BLaER1 treated with 17β-estradiol and CSF1 and Interleukin-3, amounts not matched to agents 10 nM and 100 nM (cell line): ENCODE results near the gene PLG.
A peak's percentile ranks its signal among the peaks of the same experiment; 100 is the strongest.
"Not testable (repeated sequence)": the region's sequence is repeated elsewhere in the genome, so short reads cannot be mapped to it uniquely, and the experiment has no call there.

Experiments
- H3K27ac ChIP-seq, 11 experiments: shearing (Covaris generic); formaldehyde crosslinking; 2 replicates each; pipeline ENCODE4 v1.8.1; 2022
- H3K27me3 ChIP-seq, 11 experiments: shearing (Covaris generic); formaldehyde crosslinking; 2 replicates each; pipeline ENCODE4 v1.8.1; 2022
- H3K36me3 ChIP-seq, 11 experiments: shearing (Covaris generic); formaldehyde crosslinking; 2 replicates each; pipeline ENCODE4 v1.8.1; 2022
- H3K4me1 ChIP-seq, 10 experiments: shearing (Covaris generic); formaldehyde crosslinking; 2 replicates each; pipeline ENCODE4 v1.8.1; 2022
- H3K4me2 ChIP-seq, 11 experiments: shearing (Covaris generic); formaldehyde crosslinking; 2 replicates each; pipeline ENCODE4 v1.8.1; 2022
- H3K4me3 ChIP-seq, 10 experiments: shearing (Covaris generic); formaldehyde crosslinking; 2 replicates each; pipeline ENCODE4 v1.8.1; 2022
- H3K9ac ChIP-seq, 11 experiments: shearing (Covaris generic); formaldehyde crosslinking; 2 replicates each; pipeline ENCODE4 v1.8.1; 2022
- H3K9me3 ChIP-seq, 11 experiments: shearing (Covaris generic); formaldehyde crosslinking; replicated peaks in 1 of 11; 2 replicates each; pipeline ENCODE4 v1.8.1; 2022
- H4K20me1 ChIP-seq, 11 experiments: shearing (Covaris generic); formaldehyde crosslinking; 2 replicates each; pipeline ENCODE4 v1.8.1; 2022
- Cebpa-rat ChIP-seq, 11 experiments: shearing (Covaris generic); IDR thresholded peaks; 2 replicates each; pipeline ENCODE4 v1.8.1; 2022

The PLG gene

DNA sequence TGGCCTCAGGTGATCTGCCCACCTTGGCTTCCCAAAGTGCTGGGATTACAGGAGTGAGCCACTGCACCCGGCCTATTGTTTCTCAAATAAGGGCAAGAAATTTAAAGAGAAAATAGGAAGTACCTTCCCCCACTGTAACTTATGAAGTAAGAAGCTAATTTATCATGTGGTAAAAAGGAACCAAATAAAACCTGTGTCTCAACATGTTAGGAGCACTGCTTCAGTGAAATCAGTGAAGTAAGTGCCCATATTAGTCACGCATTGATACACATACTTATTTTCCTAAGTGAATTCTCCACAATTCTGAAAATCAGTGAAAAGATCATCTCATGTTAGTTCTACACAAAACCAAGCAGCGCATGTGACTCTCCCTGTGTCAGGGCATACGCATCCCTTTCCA lies 23.8 kb upstream of the PLG start:
- peaks cover 0 to 9% (median 6%) of the 10 kb centered on the region in 11 experiments; a peak in 15 of 22 replicates for H3K9me3 ChIP-seq
- no peak overlapping the region for H3K9ac ChIP-seq
- no peak overlapping the region for H3K4me3 ChIP-seq
- H3K27ac ChIP-seq, result no peak overlapping the region
- no peaks in the 10 kb centered on the region for H4K20me1 ChIP-seq
- H3K27me3 ChIP-seq, result no peaks in the 10 kb centered on the region
- TF ChIP-seq Cebpa-rat (IDR thresholded peaks at IDR 0.05), result no peak
- no peaks in the 10 kb centered on the region for H3K36me3 ChIP-seq
- H3K4me2 ChIP-seq, result 0 out of 22 replicates have a peak overlapping the region, but pooled peaks of 1 of the 11 experiments have one; percentile 32
- H3K4me1 ChIP-seq, result peaks cover 0 to 11% (median 0%) of the 10 kb centered on the region in 10 experiments; a peak in 1 of 20 replicates

DNA sequence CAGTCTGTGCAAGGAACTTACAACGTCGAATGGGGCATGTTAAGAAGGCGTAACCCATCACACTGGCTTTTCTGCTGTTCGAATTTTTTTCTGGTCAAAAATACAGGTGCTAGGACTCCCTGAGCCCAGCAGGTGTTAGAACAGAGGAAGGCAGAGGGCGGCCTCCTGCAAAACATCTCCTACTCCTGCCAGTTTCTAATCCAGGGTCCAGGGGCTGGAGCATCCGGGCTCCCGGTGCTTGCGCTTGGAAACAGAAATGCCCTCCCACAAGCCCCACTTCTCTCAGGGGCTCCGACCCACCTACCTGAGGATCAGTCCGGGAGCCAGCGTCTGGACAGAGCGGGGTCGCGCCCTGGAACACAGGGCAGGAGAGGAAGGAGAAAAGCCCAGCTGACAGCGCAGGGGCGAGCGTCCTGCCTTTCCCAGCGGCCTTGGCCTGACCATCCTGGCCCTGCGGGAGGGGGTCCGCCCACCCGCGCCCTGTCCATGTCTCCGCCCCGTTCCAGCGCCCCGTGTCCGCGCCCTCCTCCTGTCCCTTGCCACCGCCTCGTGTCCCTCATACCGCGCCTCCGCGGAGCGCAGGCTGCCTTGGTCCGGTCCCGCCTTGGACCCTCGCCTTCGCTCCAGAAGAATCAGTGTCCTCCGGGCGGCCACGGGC lies 23.2 kb upstream of the PLG start:
- no peak overlapping the region for H3K27ac ChIP-seq
- H3K4me2 ChIP-seq, result no peak overlapping the region
- no peak overlapping the region for H3K9ac ChIP-seq
- no peaks in the 10 kb centered on the region for H3K27me3 ChIP-seq
- no peaks in the 10 kb centered on the region for H4K20me1 ChIP-seq
- no peak overlapping the region for H3K4me3 ChIP-seq
- no peaks in the 10 kb centered on the region for H3K36me3 ChIP-seq
- H3K4me1 ChIP-seq, result peaks cover 0 to 11% (median 0%) of the 10 kb centered on the region in 10 experiments; a peak in 1 of 20 replicates
- no peak for TF ChIP-seq Cebpa-rat (IDR thresholded peaks at IDR 0.05)
- H3K9me3 ChIP-seq, result peaks cover 0 to 8% (median 6%) of the 10 kb centered on the region in 11 experiments; a peak in 10 of 22 replicates

DNA sequence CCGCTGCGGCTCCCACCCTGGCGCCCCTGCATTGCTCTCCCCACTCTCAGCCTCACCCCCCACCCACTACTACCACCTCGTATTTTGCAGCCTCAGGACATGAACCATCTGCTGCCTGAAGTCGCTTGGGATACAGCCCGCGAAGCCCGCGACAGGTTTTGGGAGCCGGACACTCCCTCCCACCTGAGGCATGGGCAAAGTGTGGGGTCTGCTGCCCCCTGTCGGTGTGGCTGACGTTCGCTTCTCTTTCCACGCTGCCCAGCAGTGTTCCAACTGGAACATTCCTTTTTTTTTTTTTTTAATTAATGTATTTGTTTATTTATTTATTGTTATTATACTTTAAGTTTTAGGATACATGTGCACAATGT lies 22.7 kb upstream of the PLG start:
- no peak overlapping the region for H3K27ac ChIP-seq
- H3K4me3 ChIP-seq, result no peak overlapping the region
- no peak overlapping the region for H3K9ac ChIP-seq
- H3K4me1 ChIP-seq, result peaks cover 0 to 11% (median 0%) of the 10 kb centered on the region in 10 experiments; a peak in 1 of 20 replicates
- H3K9me3 ChIP-seq, result peaks cover 0 to 8% (median 6%) of the 10 kb centered on the region in 11 experiments; a peak in 10 of 22 replicates
- H3K36me3 ChIP-seq, result no peaks in the 10 kb centered on the region
- no peaks in the 10 kb centered on the region for H3K27me3 ChIP-seq
- H3K4me2 ChIP-seq, result no peak overlapping the region
- no peak for TF ChIP-seq Cebpa-rat (IDR thresholded peaks at IDR 0.05)
- no peaks in the 10 kb centered on the region for H4K20me1 ChIP-seq

DNA sequence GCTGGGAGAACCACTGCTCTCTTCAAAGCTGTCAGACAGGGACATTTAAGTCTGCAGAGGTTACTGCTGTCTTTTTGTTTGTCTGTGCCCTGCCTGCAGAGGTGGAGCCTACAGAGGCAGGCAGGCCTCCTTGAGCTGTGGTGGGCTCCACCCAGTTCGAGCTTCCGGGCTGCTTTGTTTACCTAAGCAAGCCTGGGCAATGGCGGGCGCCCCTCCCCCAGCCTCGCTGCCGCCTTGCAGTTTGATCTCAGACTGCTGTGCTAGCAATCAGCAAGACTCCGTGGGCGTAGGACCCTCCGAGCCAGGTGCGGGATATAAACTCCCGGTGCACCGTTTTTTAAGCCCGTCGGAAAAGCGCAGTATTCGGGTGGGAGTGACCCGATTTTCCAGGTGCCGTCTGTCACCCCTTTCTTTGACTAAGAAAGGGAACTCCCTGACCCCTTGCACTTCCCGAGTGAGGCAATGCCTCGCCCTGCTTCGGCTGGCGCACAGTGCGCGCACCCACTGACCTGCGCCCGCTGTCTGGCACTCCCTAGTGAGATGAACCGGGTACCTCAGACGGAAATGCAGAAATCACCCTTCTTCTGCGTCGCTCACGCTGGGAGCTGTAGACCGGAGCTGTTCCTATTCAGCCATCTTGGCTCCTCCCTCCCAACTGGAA lies 16.8 kb upstream of the PLG start:
- not testable (repeated sequence) for H3K9ac ChIP-seq, H3K27me3 ChIP-seq, H4K20me1 ChIP-seq, H3K36me3 ChIP-seq, H3K9me3 ChIP-seq, H3K4me2 ChIP-seq, H3K27ac ChIP-seq, H3K4me3 ChIP-seq
- H3K4me1 ChIP-seq, result peaks cover 0 to 13% (median 10%) of the 10 kb centered on the region in 10 experiments; a peak in 10 of 20 replicates

DNA sequence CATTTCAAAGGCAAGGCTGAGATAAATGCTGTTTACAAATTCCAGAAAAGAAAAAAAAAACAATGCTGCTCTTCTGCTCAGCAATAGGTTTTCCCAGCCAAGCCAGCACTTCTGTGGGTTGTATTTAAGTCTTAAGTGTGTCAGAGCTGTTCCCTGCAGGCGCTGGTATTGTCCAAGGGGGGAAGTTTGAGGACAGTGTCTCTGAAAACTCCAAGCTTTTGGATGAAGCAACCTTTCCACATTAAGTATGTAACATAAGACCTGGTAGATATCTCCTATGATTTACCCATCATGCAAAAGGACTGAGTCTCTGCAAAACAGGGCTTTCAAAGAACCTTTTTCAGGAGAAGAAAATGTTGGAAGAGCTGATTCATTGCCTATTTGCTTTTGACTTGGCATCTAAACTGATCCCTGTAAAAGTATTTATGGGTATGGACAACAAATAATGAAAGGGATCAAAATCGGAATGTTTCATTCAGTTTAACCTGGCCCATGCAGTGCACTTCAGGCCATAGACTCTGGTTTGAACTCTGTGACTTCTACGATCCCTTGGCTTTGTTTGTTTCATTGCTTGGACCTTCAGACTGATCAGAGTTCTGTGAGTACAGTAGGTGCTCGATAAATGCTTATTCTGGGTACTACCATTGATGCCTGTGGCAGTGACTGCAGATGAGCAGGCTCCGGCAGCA lies 16.1 kb upstream of the PLG start:
- Histone ChIP-seq H3K27me3 (no peaks in the 10 kb centered on the region), H3K9ac (no peak overlapping the region), H4K20me1 (no peaks in the 10 kb centered on the region), H3K36me3 (no peaks in the 10 kb centered on the region), H3K4me1 (peaks cover 0 to 13% (median 10%) of the 10 kb centered on the region in 10 experiments; a peak in 10 of 20 replicates), H3K27ac (no peak overlapping the region), H3K4me3 (no peak overlapping the region), H3K4me2 (peak overlapping the region in 4 of 11 experiments; percentile 0 to 55 (median 48); a peak in 3 of 22 replicates), H3K9me3 (no peaks in the 10 kb centered on the region; a peak in 1 of 22 replicates)
- no peak for TF ChIP-seq Cebpa-rat (IDR thresholded peaks at IDR 0.05)

DNA sequence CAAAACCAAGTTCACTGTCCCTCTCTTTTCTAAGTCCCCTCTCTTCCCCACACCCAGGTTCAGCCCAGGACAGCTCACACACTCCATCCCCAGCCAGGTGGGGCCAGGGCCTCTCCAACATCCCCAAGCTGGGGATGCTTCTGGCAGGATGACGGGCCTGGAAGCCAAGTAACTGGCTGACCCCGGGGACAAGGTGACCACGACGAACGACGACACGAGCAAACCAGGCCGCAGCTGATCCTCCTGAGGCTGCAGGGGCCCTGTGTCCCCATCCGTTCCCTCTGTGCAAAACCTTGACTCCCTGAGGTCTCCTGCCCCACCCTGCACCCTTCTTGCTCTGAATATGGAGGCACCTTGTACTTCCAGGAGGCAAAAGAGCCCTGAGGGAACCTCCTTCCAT lies 11.6 kb upstream of the PLG start:
- no peaks in the 10 kb centered on the region for H3K36me3 ChIP-seq
- TF ChIP-seq Cebpa-rat (IDR thresholded peaks at IDR 0.05), result no peak
- no peak overlapping the region for H3K4me3 ChIP-seq
- peaks cover 0 to 13% (median 10%) of the 10 kb centered on the region in 10 experiments; a peak in 10 of 20 replicates for H3K4me1 ChIP-seq
- H3K27ac ChIP-seq, result no peak overlapping the region
- no peaks in the 10 kb centered on the region for H3K27me3 ChIP-seq
- no peak overlapping the region for H3K4me2 ChIP-seq
- no peaks in the 10 kb centered on the region for H4K20me1 ChIP-seq
- H3K9me3 ChIP-seq, result peaks cover 0 to 3% (median 0%) of the 10 kb centered on the region in 11 experiments; a peak in 2 of 22 replicates
- no peak overlapping the region for H3K9ac ChIP-seq

DNA sequence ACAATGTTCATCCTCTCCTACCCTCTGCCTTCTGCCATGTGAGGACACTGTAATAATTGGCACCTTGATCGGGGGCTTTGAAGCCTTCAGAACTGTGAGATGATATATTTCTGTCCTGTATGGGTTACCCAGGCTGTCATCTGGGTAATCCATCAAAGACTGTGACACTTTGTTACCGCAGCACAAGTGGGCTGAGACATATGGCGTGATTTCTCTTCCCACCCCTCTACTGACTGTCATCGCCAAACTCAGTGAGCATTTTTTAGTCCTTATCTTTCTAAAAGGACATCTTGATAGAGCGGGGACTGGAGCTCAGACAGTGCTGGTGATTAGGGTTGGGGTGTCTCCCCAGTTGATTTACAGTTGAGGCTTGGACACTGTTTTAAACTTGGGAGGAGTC lies 10.4 kb upstream of the PLG start:
- no peak overlapping the region for H3K4me3 ChIP-seq
- no peak for TF ChIP-seq Cebpa-rat (IDR thresholded peaks at IDR 0.05)
- H3K27ac ChIP-seq, result no peak overlapping the region
- H3K9me3 ChIP-seq, result peaks cover 0 to 5% (median 0%) of the 10 kb centered on the region in 11 experiments; a peak in 3 of 22 replicates
- no peaks in the 10 kb centered on the region for H3K36me3 ChIP-seq
- H3K4me1 ChIP-seq, result peaks cover 0 to 8% (median 6%) of the 10 kb centered on the region in 10 experiments; a peak in 10 of 20 replicates
- H3K27me3 ChIP-seq, result no peaks in the 10 kb centered on the region
- no peaks in the 10 kb centered on the region for H4K20me1 ChIP-seq
- no peak overlapping the region for H3K9ac ChIP-seq
- no peak overlapping the region for H3K4me2 ChIP-seq

DNA sequence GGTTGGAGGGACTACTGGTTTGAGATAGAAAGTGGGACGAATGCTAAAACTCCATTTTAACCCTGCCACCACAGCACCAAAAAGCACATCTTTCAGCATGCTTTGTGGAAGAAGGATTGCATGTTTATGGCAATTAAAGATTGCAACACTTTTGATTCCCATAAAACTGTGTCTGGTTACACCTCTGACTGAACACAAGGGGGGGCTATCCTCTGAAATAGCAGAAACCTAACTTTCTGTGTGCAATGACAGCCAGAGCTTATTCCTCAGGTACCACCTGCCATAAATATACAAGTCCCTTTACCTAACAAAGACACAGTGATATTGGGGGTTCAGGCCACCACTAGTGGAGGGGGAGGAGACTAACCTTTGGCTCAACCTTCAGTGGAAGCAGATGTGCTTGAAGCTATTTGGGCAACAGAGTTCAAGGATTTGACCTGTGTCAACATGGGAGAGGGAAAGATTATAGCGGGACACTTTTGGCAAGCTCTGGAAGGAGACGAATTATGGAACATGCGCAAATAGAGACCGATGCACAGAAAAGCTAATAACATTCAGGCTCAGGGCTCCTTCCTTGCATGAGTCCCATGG lies 9.6 kb upstream of the PLG start:
- Histone ChIP-seq H3K4me2 (no peak overlapping the region), H3K36me3 (no peaks in the 10 kb centered on the region), H3K9me3 (peaks cover 0 to 5% (median 0%) of the 10 kb centered on the region in 11 experiments; a peak in 3 of 22 replicates), H3K9ac (no peak overlapping the region), H3K4me1 (no peaks in the 10 kb centered on the region), H3K4me3 (no peak overlapping the region), H3K27me3 (no peaks in the 10 kb centered on the region), H4K20me1 (no peaks in the 10 kb centered on the region), H3K27ac (no peak overlapping the region)
- TF ChIP-seq Cebpa-rat (IDR thresholded peaks at IDR 0.05), result 0 out of 22 replicates have a peak, but pooled peaks of 1 of the 11 experiments have one; percentile 14

DNA sequence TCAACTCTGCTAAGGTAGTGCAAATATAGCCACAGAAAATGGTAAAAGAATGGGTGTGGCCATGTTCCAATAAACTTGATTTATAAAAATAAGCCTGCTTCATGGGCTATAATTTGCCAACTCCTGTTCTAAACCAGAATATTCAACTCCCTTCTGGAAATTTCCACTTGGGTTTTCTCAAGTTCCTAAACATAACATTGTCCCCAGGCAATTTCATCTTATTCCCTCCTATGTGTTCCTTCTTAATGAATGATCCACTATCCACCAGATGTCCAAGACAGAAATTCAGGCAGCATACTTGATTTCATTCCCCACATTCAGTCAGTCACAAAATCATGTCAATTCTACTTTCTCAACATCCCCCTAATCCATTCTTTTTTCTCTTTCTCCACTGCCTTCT lies 7.0 kb upstream of the PLG start:
- H3K36me3 ChIP-seq, result not testable (repeated sequence)

DNA sequence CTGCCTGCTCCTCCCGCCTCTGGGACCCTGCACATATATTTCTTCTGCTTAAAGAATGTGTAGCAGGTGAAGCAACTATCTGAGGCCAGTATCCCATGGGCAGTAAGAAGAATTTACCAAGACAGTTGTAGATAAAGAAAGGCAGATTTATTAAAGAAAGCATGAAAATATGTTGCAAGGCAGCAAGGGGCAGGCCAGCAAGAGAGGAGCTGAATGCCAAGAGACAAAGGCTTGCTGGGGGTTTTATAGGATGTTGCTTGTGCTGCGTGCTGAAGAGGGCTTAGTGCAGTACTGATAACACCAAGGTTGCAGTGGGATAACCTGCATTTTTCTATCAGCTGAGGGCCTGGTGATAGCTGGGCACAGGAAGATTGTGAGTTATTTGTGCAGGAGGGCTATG lies 6.4 kb upstream of the PLG start:
- not testable (repeated sequence) for H3K4me3 ChIP-seq, H3K27me3 ChIP-seq, H3K36me3 ChIP-seq, H3K9ac ChIP-seq, H3K4me2 ChIP-seq, H3K4me1 ChIP-seq, H3K9me3 ChIP-seq, H3K27ac ChIP-seq, H4K20me1 ChIP-seq

More for the DNA sequence above, 7.0 kb upstream of the PLG start:
- H3K9me3 ChIP-seq, H3K27ac ChIP-seq, H4K20me1 ChIP-seq, H3K4me3 ChIP-seq, H3K4me1 ChIP-seq, H3K4me2 ChIP-seq, H3K9ac ChIP-seq, H3K27me3 ChIP-seq: not testable (repeated sequence)

DNA sequence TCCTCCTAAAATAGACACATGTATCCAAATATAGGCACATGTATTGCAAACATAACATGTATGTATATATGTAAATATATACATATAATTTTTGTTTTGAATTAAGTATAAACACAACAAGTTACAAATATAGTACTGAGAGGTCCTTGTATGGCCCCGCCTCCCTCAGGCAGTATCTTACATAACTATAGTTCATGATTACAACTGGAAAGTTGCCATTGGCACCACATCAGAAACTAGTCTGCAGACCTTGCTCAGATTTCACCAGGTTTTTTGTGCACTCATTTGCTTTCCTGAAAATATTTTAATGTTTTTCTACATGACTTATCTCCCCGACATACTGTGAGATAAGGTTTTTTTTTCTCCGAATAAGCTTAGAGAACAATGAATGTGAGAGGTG lies 5.2 kb upstream of the PLG start:
- not testable (repeated sequence) for H3K4me1 ChIP-seq, H3K36me3 ChIP-seq, H3K4me2 ChIP-seq, H3K9me3 ChIP-seq, H4K20me1 ChIP-seq, H3K27ac ChIP-seq, H3K27me3 ChIP-seq, H3K4me3 ChIP-seq, H3K9ac ChIP-seq
